Prostate gland (tissue), 2 donors: Measurements from ENCODE around the gene ELAVL2.

ENCODE experiments used
- POLR2A ChIP-seq: fragments of 450-650 bp; IDR thresholded peaks from one replicate; pipeline ENCODE4 v1.6.1; 2016; ENCODE audit warnings: antibody characterized with exemption, mild to moderate bottlenecking
- TF ChIP-seq, protein P1 (sequence below), 4 experiments: fragments of 200-600 bp in 2 of 4; fragments of 450-650 bp in 2 of 4; sonication (generic) in 2 of 4; IDR thresholded peaks; 1 replicate in 3 of 4; 2 replicates in 1 of 4; pipeline ENCODE4 v1.5.1; 2016 to 2019; ENCODE audit warnings: antibody characterized with exemption in 4 of 4, mild to moderate bottlenecking in 2 of 4, moderate library complexity in 2 of 4

DNA sequence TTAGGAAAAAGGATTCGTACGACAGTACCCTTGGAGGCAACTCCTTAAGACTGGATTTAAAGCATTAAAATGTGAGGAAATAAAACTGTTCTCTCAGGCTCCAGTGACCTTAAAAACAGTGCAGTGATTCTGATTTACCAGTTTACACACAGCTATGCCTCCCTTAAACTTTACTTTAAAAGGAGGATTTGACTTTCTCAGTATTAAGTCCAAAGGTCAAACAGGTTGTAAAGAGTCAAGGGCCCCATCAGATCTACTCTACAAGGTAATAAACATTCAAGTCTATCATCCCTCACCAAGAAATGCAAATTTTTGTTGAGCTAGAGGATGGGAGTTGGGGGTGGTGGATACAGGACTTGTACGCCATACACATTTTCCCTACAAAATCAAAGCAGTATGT lies 75.2 kb downstream of the ELAVL2 start:
- TF ChIP-seq, protein P1, sequence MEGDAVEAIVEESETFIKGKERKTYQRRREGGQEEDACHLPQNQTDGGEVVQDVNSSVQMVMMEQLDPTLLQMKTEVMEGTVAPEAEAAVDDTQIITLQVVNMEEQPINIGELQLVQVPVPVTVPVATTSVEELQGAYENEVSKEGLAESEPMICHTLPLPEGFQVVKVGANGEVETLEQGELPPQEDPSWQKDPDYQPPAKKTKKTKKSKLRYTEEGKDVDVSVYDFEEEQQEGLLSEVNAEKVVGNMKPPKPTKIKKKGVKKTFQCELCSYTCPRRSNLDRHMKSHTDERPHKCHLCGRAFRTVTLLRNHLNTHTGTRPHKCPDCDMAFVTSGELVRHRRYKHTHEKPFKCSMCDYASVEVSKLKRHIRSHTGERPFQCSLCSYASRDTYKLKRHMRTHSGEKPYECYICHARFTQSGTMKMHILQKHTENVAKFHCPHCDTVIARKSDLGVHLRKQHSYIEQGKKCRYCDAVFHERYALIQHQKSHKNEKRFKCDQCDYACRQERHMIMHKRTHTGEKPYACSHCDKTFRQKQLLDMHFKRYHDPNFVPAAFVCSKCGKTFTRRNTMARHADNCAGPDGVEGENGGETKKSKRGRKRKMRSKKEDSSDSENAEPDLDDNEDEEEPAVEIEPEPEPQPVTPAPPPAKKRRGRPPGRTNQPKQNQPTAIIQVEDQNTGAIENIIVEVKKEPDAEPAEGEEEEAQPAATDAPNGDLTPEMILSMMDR (IDR thresholded peaks at IDR 0.05): no peak
- TF ChIP-seq POLR2A: no peak
